Measurements from ENCODE around the gene SERINC1.

Gene SERINC1

GRCh38 chr6:122432816-122433215 lies 38.8 kb downstream of the SERINC1 start:
- no peak for DNase-seq (ENCODE audit: low spot score)

- DNase-seq (ENCODE audit: low spot score) = no peak
These were observed 39.8 kb downstream of the SERINC1 start for GRCh38 chr6:122431780-122432179.

- DNase-seq (ENCODE audit: low spot score) = no peak
These were observed 42.3 kb downstream of the SERINC1 start for GRCh38 chr6:122429323-122429722.

- DNase-seq (ENCODE audit: low spot score) = no peak
These were observed 42.8 kb downstream of the SERINC1 start for GRCh38 chr6:122428781-122429180.

- DNase-seq (ENCODE audit: low spot score) = no peak
These were observed 45.0 kb downstream of the SERINC1 start for GRCh38 chr6:122426597-122426996.

- no peak for DNase-seq (ENCODE audit: low spot score)
These were observed 47.9 kb downstream of the SERINC1 start for GRCh38 chr6:122423734-122424133.

- DNase-seq (ENCODE audit: low spot score) = no peak
These were observed 48.9 kb downstream of the SERINC1 start for GRCh38 chr6:122422614-122423267.

- no peak for DNase-seq (ENCODE audit: low spot score)
These were observed 49.6 kb downstream of the SERINC1 start for GRCh38 chr6:122422003-122422402.

- DNase-seq (ENCODE audit: low spot score) = no peak
These were observed 54.8 kb downstream of the SERINC1 start for GRCh38 chr6:122416825-122417224.

- no peak for DNase-seq (ENCODE audit: low spot score)
These were observed 59.6 kb downstream of the SERINC1 start for GRCh38 chr6:122412001-122412400.

GRCh38 chr6:122408702-122409458 lies 62.7 kb downstream of the SERINC1 start:
- no peak for DNase-seq (ENCODE audit: low spot score)

GRCh38 chr6:122408240-122408639 lies 63.4 kb downstream of the SERINC1 start:
- DNase-seq (ENCODE audit: low spot score) = no peak

GRCh38 chr6:122407712-122408111 lies 63.9 kb downstream of the SERINC1 start:
- DNase-seq (ENCODE audit: low spot score) = no peak

- no peak for DNase-seq (ENCODE audit: low spot score)
These were observed 65.4 kb downstream of the SERINC1 start for GRCh38 chr6:122406187-122406586.

GRCh38 chr6:122405417-122405816 lies 66.2 kb downstream of the SERINC1 start:
- no peak for DNase-seq (ENCODE audit: low spot score)

- no peak for DNase-seq (ENCODE audit: low spot score)
These were observed 67.2 kb downstream of the SERINC1 start for GRCh38 chr6:122404444-122404843.

- DNase-seq (ENCODE audit: low spot score) = no peak
These were observed 70.5 kb downstream of the SERINC1 start for GRCh38 chr6:122401104-122401503.

GRCh38 chr6:122400462-122401089 lies 71.0 kb downstream of the SERINC1 start:
- no peak for DNase-seq (ENCODE audit: low spot score)

- peak; percentile 9 for DNase-seq (ENCODE audit: low spot score)
These were observed 71.5 kb downstream of the SERINC1 start for GRCh38 chr6:122400121-122400450.

GRCh38 chr6:122399348-122400120 lies 72.1 kb downstream of the SERINC1 start, which contains the start of gene HSF2:
Gene HSF2 (plus strand): TSS chr6:122399652. CDS start chr6:122399738, 86 bp downstream.
- DNase-seq (ENCODE audit: low spot score) = peak; percentile 96

GRCh38 chr6:122399055-122399347 lies 72.6 kb downstream of the SERINC1 start:
- DNase-seq (ENCODE audit: low spot score) = no peak

GRCh38 chr6:122394016-122394415 lies 77.6 kb downstream of the SERINC1 start:
- no peak for DNase-seq (ENCODE audit: low spot score)
